ENCODE measurements around the gene SLC25A11. TPM values are rescaled to one million over a fixed set of nuclear protein-coding genes. Genes with fewer than 3 reads are reported as not detected.
"Not testable (repeated sequence)": the region's sequence is repeated elsewhere in the genome, so short reads cannot be mapped to it uniquely, and the experiment has no call there.

Gene SLC25A11
- total RNA-seq, 1 donor from 2014 or later = 56.2 TPM

GRCh38 chr17:4920351-4921048 lies 19.3 kb downstream of the SLC25A11 start:
- TF ChIP-seq, protein P1, sequence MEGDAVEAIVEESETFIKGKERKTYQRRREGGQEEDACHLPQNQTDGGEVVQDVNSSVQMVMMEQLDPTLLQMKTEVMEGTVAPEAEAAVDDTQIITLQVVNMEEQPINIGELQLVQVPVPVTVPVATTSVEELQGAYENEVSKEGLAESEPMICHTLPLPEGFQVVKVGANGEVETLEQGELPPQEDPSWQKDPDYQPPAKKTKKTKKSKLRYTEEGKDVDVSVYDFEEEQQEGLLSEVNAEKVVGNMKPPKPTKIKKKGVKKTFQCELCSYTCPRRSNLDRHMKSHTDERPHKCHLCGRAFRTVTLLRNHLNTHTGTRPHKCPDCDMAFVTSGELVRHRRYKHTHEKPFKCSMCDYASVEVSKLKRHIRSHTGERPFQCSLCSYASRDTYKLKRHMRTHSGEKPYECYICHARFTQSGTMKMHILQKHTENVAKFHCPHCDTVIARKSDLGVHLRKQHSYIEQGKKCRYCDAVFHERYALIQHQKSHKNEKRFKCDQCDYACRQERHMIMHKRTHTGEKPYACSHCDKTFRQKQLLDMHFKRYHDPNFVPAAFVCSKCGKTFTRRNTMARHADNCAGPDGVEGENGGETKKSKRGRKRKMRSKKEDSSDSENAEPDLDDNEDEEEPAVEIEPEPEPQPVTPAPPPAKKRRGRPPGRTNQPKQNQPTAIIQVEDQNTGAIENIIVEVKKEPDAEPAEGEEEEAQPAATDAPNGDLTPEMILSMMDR (IDR thresholded peaks at IDR 0.05) = no peak
- H3K4me1 ChIP-seq = no peaks in the 10 kb centered on the region
- no peak for DNase-seq (ENCODE audit: low spot score in 2 of 2)
- no peaks in the 10 kb centered on the region for H3K36me3 ChIP-seq
- H3K9me3 ChIP-seq = no peaks in the 10 kb centered on the region
- no peak overlapping the region for H3K4me3 ChIP-seq
- H3K27ac ChIP-seq = no peak overlapping the region
- intact Hi-C loops (cut with DNase I) = no loop called here
- no peaks in the 10 kb centered on the region for H3K27me3 ChIP-seq

- H3K9me3 ChIP-seq = no peaks in the 10 kb centered on the region
- H3K27ac ChIP-seq = no peak overlapping the region
- intact Hi-C loops (cut with DNase I) = no loop called here
- H3K36me3 ChIP-seq = no peaks in the 10 kb centered on the region
- DNase-seq (ENCODE audit: low spot score in 2 of 2) = no peak
- TF ChIP-seq, protein P1 (IDR thresholded peaks at IDR 0.05) = no peak
- H3K4me3 ChIP-seq = no peak overlapping the region
- H3K27me3 ChIP-seq = no peaks in the 10 kb centered on the region
- H3K4me1 ChIP-seq = no peaks in the 10 kb centered on the region
Measured at GRCh38 chr17:4919511-4920047, 20.3 kb downstream of the SLC25A11 start.

- H3K4me3 ChIP-seq; H3K27me3 ChIP-seq; intact Hi-C loops (cut with DNase I); H3K9me3 ChIP-seq; H3K36me3 ChIP-seq; DNase-seq (ENCODE audit: low spot score in 2 of 2); H3K4me1 ChIP-seq; H3K27ac ChIP-seq: not testable (repeated sequence)
Measured at GRCh38 chr17:4914551-4914950, 25.3 kb downstream of the SLC25A11 start.

- Histone ChIP-seq H3K27me3 (no peaks in the 10 kb centered on the region), H3K4me3 (no peak overlapping the region), H3K36me3 (no peaks in the 10 kb centered on the region), H3K9me3 (no peaks in the 10 kb centered on the region), H3K27ac (no peak overlapping the region), H3K4me1 (peaks cover 0 to 5% of the 10 kb centered on the region in 2 donors)
- TF ChIP-seq, protein P1 (IDR thresholded peaks at IDR 0.05) = no peak
- intact Hi-C loops (cut with DNase I) = no loop called here
- DNase-seq (ENCODE audit: low spot score in 2 of 2) = no peak
Measured at GRCh38 chr17:4913994-4914393, 25.9 kb downstream of the SLC25A11 start.

DNA sequence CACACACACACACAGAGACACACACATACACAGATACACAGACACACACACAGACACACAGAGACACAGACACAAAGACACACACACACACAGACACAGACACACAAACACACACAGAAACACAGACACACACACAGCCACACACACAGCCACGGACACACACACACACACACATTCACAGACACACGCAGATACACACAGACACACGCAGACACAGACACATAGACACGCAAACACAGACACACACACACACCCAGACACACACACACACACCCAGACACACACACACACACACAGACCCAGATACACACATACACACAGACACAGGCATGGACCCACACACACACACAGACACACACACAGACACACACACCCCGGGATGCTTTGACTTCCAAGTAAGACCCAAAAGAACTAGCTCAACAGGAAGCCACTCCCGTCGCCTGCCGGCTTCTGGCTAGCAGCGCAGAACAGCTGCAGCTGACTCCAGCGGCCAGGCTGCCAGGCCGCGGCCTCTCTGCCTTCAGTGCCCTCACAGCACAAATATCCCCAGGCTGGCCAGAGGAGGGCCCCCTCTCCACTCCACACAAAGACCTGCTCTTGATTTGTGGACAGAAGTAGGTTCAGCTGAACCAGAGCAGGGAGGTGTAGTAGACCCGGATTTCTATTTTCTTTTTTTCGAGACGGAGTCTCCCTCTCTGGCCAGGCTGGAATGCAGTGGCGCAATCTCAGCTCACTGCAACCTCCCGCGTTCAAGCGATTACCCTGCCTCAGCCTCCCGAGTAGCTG lies 30.9 kb downstream of the SLC25A11 start:
- Histone ChIP-seq H3K36me3 (no peaks in the 10 kb centered on the region), H3K4me3 (no peak overlapping the region), H3K27me3 (no peaks in the 10 kb centered on the region), H3K9me3 (no peaks in the 10 kb centered on the region), H3K4me1 (peaks cover 0 to 8% of the 10 kb centered on the region in 2 donors), H3K27ac (peak overlapping the region; percentile 4 to 49)
- TF ChIP-seq, protein P1 (IDR thresholded peaks at IDR 0.05) = peak; percentile 85 to 94 (median 89)
- intact Hi-C loops (cut with DNase I) = loop anchor here (1.0 to 5.0 kb wide), 3 partner anchors 59 to 153 kb away; partner anchors contain the start of gene CAMTA2
- DNase-seq (ENCODE audit: low spot score in 2 of 2) = peak; percentile 72 to 94

DNA sequence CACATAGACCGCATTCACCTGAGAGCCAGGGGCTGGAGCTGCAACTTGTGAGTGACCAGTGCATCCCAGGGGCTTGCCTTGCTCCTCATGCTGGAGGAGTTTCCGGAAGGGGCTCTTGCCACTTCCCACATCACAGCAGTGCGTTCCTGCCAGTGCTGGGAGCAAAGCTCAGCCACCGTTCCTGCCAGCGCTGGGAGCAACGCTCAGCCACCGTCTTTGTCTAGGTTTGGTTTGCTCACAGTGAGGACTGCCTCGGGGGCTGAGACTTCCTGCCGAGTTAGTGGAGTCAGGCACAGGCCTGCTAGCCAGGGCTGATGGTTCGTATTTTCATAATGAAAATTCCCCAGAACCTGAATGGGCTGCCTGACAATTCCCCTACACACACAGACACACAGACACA lies 31.5 kb downstream of the SLC25A11 start:
- Histone ChIP-seq H3K36me3 (no peaks in the 10 kb centered on the region), H3K27ac (peak overlapping the region in 1 of 2 donors; percentile 49)

DNA sequence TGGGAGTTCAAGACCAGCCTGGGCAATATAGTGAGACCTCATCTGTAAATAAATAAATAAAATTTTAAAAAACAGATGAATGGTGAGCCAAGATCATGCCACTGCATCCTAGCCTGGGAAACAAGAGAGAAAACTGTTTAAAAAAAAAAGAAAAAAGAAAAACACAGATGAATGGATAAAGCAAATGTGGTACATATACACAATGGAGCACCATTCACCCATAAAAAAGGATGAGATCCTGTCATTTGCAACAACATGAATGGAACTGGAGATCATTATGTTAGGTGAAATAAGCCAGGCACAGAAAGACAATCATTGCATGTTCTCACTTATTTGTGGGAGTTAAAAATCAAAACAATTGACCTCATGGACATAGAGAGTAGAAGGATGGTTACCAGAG lies 33.2 kb downstream of the SLC25A11 start:
- not testable (repeated sequence) for H3K27me3 ChIP-seq, H3K36me3 ChIP-seq
- intact Hi-C loops (cut with DNase I) = loop anchor here (5.0 kb wide), 1 partner anchor 81 kb away; the partner anchor contains the start of gene CAMTA2

More for the DNA sequence above, 31.5 kb downstream of the SLC25A11 start:
- intact Hi-C loops (cut with DNase I) = loop anchor here (5.0 kb wide), 1 partner anchor 79 kb away; the partner anchor contains the start of gene CAMTA2
- H3K27me3 ChIP-seq = no peaks in the 10 kb centered on the region
- no peak overlapping the region for H3K4me3 ChIP-seq
- TF ChIP-seq, protein P1 (IDR thresholded peaks at IDR 0.05) = no peak
- no peak for DNase-seq (ENCODE audit: low spot score in 2 of 2)
- H3K9me3 ChIP-seq = no peaks in the 10 kb centered on the region
- H3K4me1 ChIP-seq = peaks cover 0 to 8% of the 10 kb centered on the region in 2 donors

More for the DNA sequence above, 33.2 kb downstream of the SLC25A11 start:
- DNase-seq (ENCODE audit: low spot score in 2 of 2); H3K27ac ChIP-seq; H3K4me3 ChIP-seq; H3K9me3 ChIP-seq; H3K4me1 ChIP-seq: not testable (repeated sequence)

Data from ascending aorta (tissue), 2 donors.